ENCODE results near the gene ADAMTSL5. TPM values are rescaled to one million over a fixed set of nuclear protein-coding genes. Genes with fewer than 3 reads are reported as not detected.
A peak's percentile ranks its signal among the peaks of the same experiment; 100 is the strongest.

ADAMTSL5 gene
- total RNA-seq, 4 donors from 2014 or later = 2.6 to 3.7 (median 2.7) TPM; not detected in 1

DNA sequence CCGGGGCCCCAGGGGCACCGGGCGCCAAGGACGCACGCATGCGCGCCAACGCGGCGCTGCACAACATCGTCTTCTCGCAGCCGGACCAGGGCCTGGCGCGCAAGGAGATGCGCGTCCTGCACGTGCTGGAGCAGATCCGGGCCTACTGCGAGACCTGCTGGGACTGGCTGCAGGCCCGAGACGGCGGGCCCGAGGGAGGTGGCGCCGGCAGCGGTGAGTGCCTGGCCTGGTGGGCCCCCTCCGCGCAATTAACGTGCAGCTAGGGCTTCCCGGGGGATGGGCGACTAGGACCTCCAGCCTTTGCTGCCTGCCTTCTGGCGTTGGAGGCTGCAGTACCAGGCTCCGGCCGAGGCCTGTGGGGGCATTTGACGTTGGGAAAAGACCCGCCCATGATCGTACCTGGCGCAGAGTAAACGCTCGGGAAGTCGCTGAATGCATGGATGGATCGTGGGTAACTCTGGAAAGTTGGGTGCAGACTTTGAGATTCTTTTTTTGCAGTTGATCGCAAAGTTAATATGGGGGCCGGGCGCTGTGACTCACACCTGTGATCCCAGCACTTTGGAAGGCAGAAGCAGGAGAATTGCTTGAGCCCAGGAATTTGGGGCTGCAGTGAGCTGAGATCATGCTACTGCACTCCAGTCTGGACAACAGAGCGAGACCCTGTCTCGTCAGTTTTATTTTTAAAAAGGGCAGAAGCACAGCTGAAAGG, 55.6 kb downstream of the ADAMTSL5 start:
- Histone ChIP-seq H3K4me3 (no peak overlapping the region), H3K27ac (no peak overlapping the region), H3K27me3 (peaks cover 76% of the 10 kb centered on the region), H3K4me1 (peaks cover 4 to 27% (median 20%) of the 10 kb centered on the region in 4 donors), H3K36me3 (no peaks in the 10 kb centered on the region), H3K9me3 (no peaks in the 10 kb centered on the region)
- TF ChIP-seq POLR2A (IDR thresholded peaks at IDR 0.05) = peak; percentile 20
- no peak for TF ChIP-seq POLR2AphosphoS5 (IDR thresholded peaks at IDR 0.05)
- TF ChIP-seq, protein P1, sequence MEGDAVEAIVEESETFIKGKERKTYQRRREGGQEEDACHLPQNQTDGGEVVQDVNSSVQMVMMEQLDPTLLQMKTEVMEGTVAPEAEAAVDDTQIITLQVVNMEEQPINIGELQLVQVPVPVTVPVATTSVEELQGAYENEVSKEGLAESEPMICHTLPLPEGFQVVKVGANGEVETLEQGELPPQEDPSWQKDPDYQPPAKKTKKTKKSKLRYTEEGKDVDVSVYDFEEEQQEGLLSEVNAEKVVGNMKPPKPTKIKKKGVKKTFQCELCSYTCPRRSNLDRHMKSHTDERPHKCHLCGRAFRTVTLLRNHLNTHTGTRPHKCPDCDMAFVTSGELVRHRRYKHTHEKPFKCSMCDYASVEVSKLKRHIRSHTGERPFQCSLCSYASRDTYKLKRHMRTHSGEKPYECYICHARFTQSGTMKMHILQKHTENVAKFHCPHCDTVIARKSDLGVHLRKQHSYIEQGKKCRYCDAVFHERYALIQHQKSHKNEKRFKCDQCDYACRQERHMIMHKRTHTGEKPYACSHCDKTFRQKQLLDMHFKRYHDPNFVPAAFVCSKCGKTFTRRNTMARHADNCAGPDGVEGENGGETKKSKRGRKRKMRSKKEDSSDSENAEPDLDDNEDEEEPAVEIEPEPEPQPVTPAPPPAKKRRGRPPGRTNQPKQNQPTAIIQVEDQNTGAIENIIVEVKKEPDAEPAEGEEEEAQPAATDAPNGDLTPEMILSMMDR (IDR thresholded peaks at IDR 0.05) = peak in 1 of 5 experiments; percentile 20
- no peak for TF ChIP-seq EP300 (IDR thresholded peaks at IDR 0.05; ENCODE audit: low read depth)
- in situ Hi-C loops (cut with MboI; ENCODE audit: low pct_ligation_motif_present in 1 of 4, low pct_unique_long_range_greater_than_20kb in 1 of 4, low sequenced_read_pairs in 3 of 4) (no loop called here), intact Hi-C loops (cut with DNase I; ENCODE audit: low total_unique reads) (no loop called here)
- DNase-seq = no peak
- WGBS, 2 donors (ENCODE audit: low coverage in 1 of 2) = 22% methylated on average over 42 of the region's 48 CpGs; no CpG with 5 or more reads in 1 of the 2 donors

DNA sequence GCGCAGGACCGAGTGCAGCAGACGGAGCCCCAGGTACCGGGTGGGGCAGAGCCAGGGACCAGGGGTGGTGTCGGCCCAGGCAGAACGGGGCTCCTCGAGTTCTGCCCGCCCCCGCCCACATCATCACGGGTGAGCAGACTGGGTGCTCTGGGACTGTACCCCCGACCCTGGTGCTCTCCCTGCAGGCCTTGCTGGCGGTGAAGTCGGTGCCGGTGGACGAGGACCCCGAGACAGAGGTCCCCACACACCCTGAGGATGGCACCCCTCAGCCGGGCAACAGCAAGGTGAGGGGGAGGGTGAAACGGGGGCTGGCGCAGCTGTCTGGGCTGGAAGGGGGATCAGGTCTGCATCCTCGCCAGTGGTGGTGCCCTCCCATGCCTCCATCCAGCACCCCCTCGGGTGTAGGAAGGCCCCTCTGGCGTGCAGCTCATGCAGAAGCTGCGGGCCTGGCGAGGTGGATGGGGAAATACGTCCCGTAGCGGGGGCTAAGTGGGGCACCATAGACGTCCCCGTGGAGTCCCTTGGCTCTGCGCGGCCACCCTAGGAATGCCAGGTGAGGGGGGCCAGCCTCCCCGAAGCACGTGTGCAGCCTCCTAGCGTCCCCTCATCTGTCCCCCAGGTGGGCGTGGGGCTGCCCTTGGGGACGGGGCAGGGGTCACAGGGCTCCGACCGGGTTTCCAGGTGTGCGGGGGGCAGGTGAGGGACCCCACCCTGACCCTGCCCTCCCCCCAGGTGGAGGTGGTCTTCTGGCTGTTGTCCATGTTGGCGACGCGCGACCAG, 56.5 kb downstream of the ADAMTSL5 start:
- intact Hi-C loops (cut with DNase I; ENCODE audit: low total_unique reads) = no loop called here
- Histone ChIP-seq H3K27me3 (peaks cover 84% of the 10 kb centered on the region), H3K36me3 (no peaks in the 10 kb centered on the region), H3K27ac (no peak overlapping the region), H3K9me3 (no peaks in the 10 kb centered on the region), H3K4me3 (no peak overlapping the region), H3K4me1 (peaks cover 4 to 27% (median 20%) of the 10 kb centered on the region in 4 donors)
- in situ Hi-C loops (cut with MboI; ENCODE audit: low pct_ligation_motif_present in 1 of 4, low pct_unique_long_range_greater_than_20kb in 1 of 4, low sequenced_read_pairs in 3 of 4) = no loop called here
- WGBS, 2 donors (ENCODE audit: low coverage in 1 of 2) = 23% methylated on average over 34 of the region's 43 CpGs; no CpG with 5 or more reads in 1 of the 2 donors
- no peak for TF ChIP-seq POLR2AphosphoS5 (IDR thresholded peaks at IDR 0.05)
- no peak for TF ChIP-seq POLR2A (IDR thresholded peaks at IDR 0.05)
- TF ChIP-seq EP300 (IDR thresholded peaks at IDR 0.05; ENCODE audit: low read depth) = no peak
- TF ChIP-seq, protein P1 (IDR thresholded peaks at IDR 0.05) = no peak
- DNase-seq = no peak

DNA sequence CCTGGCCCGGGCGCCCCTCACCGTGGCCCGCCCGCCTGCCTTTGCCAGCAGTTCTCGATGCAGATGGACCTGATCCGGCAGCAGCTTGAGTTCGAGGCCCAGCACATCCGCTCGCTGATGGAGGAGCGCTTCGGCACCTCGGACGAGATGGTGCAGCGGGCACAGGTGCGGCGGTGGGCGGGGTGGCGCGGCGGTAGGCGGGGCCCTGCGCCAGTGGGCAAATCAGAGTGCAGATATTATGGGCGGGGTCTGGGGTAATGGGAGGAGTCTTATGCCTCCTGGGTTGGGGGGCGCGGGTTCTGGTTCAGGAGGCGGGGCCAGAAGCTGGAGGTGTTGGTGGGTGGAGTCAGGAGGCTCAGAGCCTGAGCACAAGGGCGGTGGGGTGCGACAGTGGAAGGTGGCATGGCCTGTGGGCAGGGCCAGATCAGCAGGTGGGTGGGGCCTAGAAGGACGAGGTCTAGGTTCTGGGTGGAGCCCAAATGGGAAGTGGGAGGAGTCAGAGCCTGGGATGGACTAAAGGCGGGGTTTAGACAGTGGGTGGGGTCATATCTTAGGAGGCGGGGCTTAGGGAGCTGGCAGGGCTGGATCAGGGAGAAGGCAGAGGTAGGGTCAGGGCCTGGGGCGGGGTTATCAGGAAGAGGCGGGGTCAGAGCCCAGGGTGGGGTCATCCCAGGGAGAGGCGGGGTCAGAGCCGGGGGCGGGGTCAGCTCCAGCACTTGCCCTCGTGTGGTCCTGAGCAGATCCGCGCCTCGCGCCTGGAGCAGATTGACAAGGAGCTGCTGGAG, 57.3 kb downstream of the ADAMTSL5 start:
- H3K27me3 ChIP-seq = peaks cover 92% of the 10 kb centered on the region
- intact Hi-C loops (cut with DNase I; ENCODE audit: low total_unique reads) (no loop called here), in situ Hi-C loops (cut with MboI; ENCODE audit: low pct_ligation_motif_present in 1 of 4, low pct_unique_long_range_greater_than_20kb in 1 of 4, low sequenced_read_pairs in 3 of 4) (no loop called here)
- H3K4me1 ChIP-seq = peaks cover 4 to 27% (median 20%) of the 10 kb centered on the region in 4 donors
- H3K9me3 ChIP-seq = no peaks in the 10 kb centered on the region
- no peak overlapping the region for H3K27ac ChIP-seq
- peak; percentile 83 for DNase-seq
- H3K4me3 ChIP-seq = no peak overlapping the region
- no peaks in the 10 kb centered on the region for H3K36me3 ChIP-seq
- no peak for TF ChIP-seq EP300 (IDR thresholded peaks at IDR 0.05; ENCODE audit: low read depth)
- TF ChIP-seq, protein P1 (IDR thresholded peaks at IDR 0.05) = no peak
- no peak for TF ChIP-seq POLR2A (IDR thresholded peaks at IDR 0.05)
- no peak for TF ChIP-seq POLR2AphosphoS5 (IDR thresholded peaks at IDR 0.05)
- WGBS, 2 donors (ENCODE audit: low coverage in 1 of 2) = 4 to 18% methylated on average over 4 to 42 of the region's 42 CpGs

Other genes with a start within 250 kb of the ADAMTSL5 start
- 100 to 1,000 TPM; 431 to 488 (median 460) TPM for gene CIRBP, start 243.7 kb downstream of the ADAMTSL5 start, total RNA-seq
- gene FAM174C, start 237.5 kb downstream of the ADAMTSL5 start, total RNA-seq = 100 to 1,000 TPM in 2 of 4 donors, 10 to 100 TPM in 2; 72.5 to 116 (median 99.0) TPM
- 100 to 1,000 TPM in 1 of 4 donors, 10 to 100 TPM in 3; 30.5 to 112 (median 40.6) TPM for gene EFNA2, start 227.1 kb downstream of the ADAMTSL5 start, total RNA-seq
- gene NDUFS7, start 129.1 kb downstream of the ADAMTSL5 start, total RNA-seq = 100 to 1,000 TPM in 3 of 4 donors, 10 to 100 TPM in 1; 32.2 to 196 (median 156) TPM
- gene GAMT, start 111.5 kb downstream of the ADAMTSL5 start, total RNA-seq = 1 to 10 TPM; 1.4 to 4.4 (median 2.9) TPM
- gene DAZAP1, start 105.4 kb downstream of the ADAMTSL5 start, total RNA-seq = 10 to 100 TPM; 36.3 to 77.2 (median 41.6) TPM
- gene RPS15, start 74.6 kb downstream of the ADAMTSL5 start, total RNA-seq = 1,000 to 10,000 TPM; 1,367 to 2,740 (median 2,511) TPM
- gene APC2, start 62.9 kb downstream of the ADAMTSL5 start, total RNA-seq = 1 to 10 TPM in 1 of 4 donors, under 1 TPM in 3; under 0.01 to 6.0 (median 0.36) TPM
- 10 to 100 TPM; 36.2 to 89.2 (median 46.0) TPM for gene C19orf25, start 33.8 kb downstream of the ADAMTSL5 start, total RNA-seq
- 10 to 100 TPM in 1 of 4 donors, 1 to 10 TPM in 3; 2.6 to 11.9 (median 7.5) TPM for gene PCSK4, start 22.7 kb downstream of the ADAMTSL5 start, total RNA-seq
- gene REEP6, start 21.8 kb downstream of the ADAMTSL5 start, total RNA-seq = 1 to 10 TPM in 2 of 4 donors, not detected in 2; 2.2 to 3.3 TPM
- not detected for gene PLK5, start 11.1 kb upstream of the ADAMTSL5 start, total RNA-seq
- 100 to 1,000 TPM in 1 of 4 donors, 10 to 100 TPM in 3; 20.8 to 100 (median 27.8) TPM for gene MEX3D, start 55.3 kb upstream of the ADAMTSL5 start, total RNA-seq
- 100 to 1,000 TPM in 1 of 4 donors, 10 to 100 TPM in 3; 61.4 to 121 (median 68.7) TPM for gene MBD3, start 79.8 kb upstream of the ADAMTSL5 start, total RNA-seq
- gene UQCR11, start 92.4 kb upstream of the ADAMTSL5 start, total RNA-seq = 100 to 1,000 TPM in 1 of 4 donors, 10 to 100 TPM in 3; 19.9 to 120 (median 60.8) TPM
- gene TCF3, start 139.6 kb upstream of the ADAMTSL5 start, total RNA-seq = 100 to 1,000 TPM in 1 of 4 donors, 10 to 100 TPM in 3; 55.9 to 160 (median 79.7) TPM
- gene ONECUT3, start 240.5 kb upstream of the ADAMTSL5 start, total RNA-seq = not detected

Measured in transverse colon (tissue), 4 donors.